WERI-Rb-1 (cell line): ENCODE data around the gene NPAS2.

Experiments
- DNase-seq: peaks from one replicate; pipeline ENCODE4 v3.0.0-alpha.2; 2020
- H3K27ac ChIP-seq: fragments of 250-450 bp; sonication (Bioruptor Pico); 2 replicates; pipeline ENCODE4 v1.5.1; 2020; ENCODE audit warnings: mild to moderate bottlenecking, moderate library complexity
- H3K27me3 ChIP-seq: fragments of 250-450 bp; sonication (Bioruptor Pico); 2 replicates; pipeline ENCODE4 v1.5.1; 2021; ENCODE audit warnings: mild to moderate bottlenecking, low read depth, moderate library complexity; ENCODE audit not compliant: insufficient read depth, severe bottlenecking
- H3K36me3 ChIP-seq: fragments of 250-450 bp; sonication (Bioruptor Pico); 2 replicates; pipeline ENCODE4 v1.5.1; 2020; ENCODE audit warnings: mild to moderate bottlenecking, moderate library complexity
- H3K4me3 ChIP-seq: 2 replicates; pipeline ENCODE4 v1.5.1; 2011; ENCODE audit warnings: low read depth, mild to moderate bottlenecking, control low read depth, low read length
- H3K9me3 ChIP-seq: fragments of 250-450 bp; sonication (Bioruptor Pico); 2 replicates; pipeline ENCODE4 v1.5.1; 2021; ENCODE audit warnings: mild to moderate bottlenecking, moderate library complexity; ENCODE audit not compliant: severe bottlenecking
- CTCF ChIP-seq: IDR thresholded peaks from 2 replicates; pipeline ENCODE4 v1.5.1; 2011; ENCODE audit warnings: low read depth, mild to moderate bottlenecking, control low read depth, inconsistent platforms, low read length

NPAS2 gene

DNA sequence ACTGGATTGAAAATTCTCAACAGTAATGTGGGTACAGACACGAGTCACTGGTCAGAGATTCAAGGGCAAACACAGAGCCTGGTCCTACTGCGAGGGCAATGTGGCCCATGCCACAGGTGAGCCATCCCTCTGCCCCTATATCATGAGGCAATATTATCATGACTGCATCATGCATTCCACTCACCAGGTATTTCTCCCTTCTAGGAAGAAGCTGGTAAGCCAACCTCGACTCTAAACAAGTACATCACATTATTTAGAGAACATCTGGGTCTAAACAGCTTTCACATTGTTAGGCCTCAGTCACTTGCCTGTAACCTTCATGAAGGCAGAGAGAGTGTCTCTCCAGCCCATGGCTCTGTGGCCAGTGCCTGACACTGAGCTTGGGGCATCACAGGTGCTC lies 167.6 kb downstream of the NPAS2 start:
- no peaks in the 10 kb centered on the region for H3K27me3 ChIP-seq
- H3K9me3 ChIP-seq = no peaks in the 10 kb centered on the region
- no peak overlapping the region for H3K4me3 ChIP-seq
- H3K27ac ChIP-seq = no peak overlapping the region
- H3K36me3 ChIP-seq = no peaks in the 10 kb centered on the region
- no peak for TF ChIP-seq CTCF
- DNase-seq = no peak

DNA sequence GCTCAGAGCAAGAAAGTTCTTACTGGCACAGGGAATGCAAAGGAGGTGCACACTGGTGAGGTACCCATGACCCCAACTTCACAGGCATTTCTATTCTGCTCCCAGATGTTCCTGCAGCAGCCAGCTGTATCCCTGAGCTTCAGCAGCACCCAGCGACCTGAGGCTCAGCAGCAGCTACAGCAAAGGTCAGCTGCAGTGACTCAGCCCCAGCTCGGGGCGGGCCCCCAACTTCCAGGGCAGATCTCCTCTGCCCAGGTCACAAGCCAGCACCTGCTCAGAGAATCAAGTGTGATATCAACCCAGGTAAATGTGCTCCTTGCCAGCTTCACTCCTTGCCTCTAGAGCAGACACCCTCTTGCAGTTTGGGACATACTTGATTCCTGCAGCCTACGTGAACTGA lies 168.0 kb downstream of the NPAS2 start:
- Histone ChIP-seq H3K9me3 (no peaks in the 10 kb centered on the region), H3K27me3 (no peaks in the 10 kb centered on the region), H3K36me3 (no peaks in the 10 kb centered on the region), H3K27ac (no peak overlapping the region), H3K4me3 (no peak overlapping the region)
- DNase-seq = no peak
- no peak for TF ChIP-seq CTCF

DNA sequence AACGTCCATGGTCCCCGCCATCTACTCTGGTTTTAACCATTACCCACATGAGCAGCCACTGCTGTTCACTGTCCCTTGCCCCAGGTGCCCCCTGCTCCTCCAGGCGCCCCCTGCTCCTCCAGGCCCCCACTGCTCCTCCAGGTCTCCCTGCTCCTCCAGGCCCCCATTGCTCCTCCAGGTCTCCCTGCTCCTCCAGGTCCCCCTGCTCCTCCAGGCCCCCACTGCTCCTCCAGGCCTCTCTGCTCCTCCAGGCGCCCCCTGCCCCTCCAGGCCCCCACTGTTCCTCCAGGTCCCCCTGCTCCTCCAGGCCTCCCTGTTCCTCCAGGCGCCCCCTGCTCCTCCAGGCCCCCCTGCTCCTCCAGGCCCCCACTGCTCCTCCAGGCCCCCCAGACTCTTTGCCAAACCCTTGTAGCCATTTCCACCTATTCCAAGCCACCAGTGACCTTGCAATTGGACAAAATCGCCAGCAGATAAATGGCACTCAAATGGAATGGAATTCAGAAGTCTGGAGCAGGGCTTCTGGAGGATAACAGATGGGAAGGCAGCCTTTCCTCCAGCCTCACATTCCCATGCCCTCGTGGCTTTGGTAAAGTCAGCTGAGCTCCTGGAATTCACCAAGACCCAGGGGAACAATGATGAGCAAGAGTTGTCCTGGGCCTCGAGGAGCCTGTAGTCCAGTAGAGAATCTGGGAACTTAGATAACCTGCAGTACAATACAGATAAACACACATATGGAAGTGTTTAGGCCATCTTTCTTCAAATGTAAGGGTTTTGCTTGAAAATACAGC lies 168.9 kb downstream of the NPAS2 start:
- no peak for TF ChIP-seq CTCF
- H3K36me3 ChIP-seq = no peaks in the 10 kb centered on the region
- H3K27ac ChIP-seq = no peak overlapping the region
- no peak overlapping the region for H3K4me3 ChIP-seq
- no peak for DNase-seq
- no peaks in the 10 kb centered on the region for H3K9me3 ChIP-seq
- no peaks in the 10 kb centered on the region for H3K27me3 ChIP-seq

GRCh38 chr2:100989666-100990065 lies 169.7 kb downstream of the NPAS2 start:
- no peaks in the 10 kb centered on the region for H3K27me3 ChIP-seq
- H3K27ac ChIP-seq = no peak overlapping the region
- H3K36me3 ChIP-seq = no peaks in the 10 kb centered on the region
- H3K9me3 ChIP-seq = no peaks in the 10 kb centered on the region
- DNase-seq = no peak
- TF ChIP-seq CTCF = no peak
- no peak overlapping the region for H3K4me3 ChIP-seq

DNA sequence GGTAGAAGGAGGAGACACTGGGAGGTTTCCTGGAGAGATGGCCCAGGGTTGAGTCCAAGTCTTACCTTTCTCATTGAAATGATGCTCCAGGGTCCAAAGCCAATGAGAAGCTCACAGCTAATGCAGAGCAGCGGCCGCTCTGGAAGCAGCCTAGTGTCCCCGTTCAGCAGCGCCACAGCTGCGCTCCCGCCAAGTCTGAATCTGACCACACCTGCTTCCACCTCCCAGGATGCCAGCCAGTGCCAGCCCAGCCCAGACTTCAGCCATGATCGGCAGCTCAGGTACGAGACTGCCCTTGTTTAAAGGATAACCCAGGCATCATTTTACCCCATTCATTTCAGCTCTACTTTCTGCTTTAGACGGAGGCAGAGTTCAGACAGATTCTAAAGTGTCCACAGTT lies 170.2 kb downstream of the NPAS2 start:
- TF ChIP-seq CTCF = no peak
- no peaks in the 10 kb centered on the region for H3K27me3 ChIP-seq

More for the DNA sequence above, 170.2 kb downstream of the NPAS2 start:
- no peak overlapping the region for H3K4me3 ChIP-seq
- H3K27ac ChIP-seq = no peak overlapping the region
- H3K9me3 ChIP-seq = no peaks in the 10 kb centered on the region
- DNase-seq = no peak
- H3K36me3 ChIP-seq = no peaks in the 10 kb centered on the region
